Karpas-422 (cell line): ENCODE measurements around the gene PPFIA2. TPM values are rescaled to one million over a fixed set of nuclear protein-coding genes. Genes with fewer than 3 reads are reported as not detected.

Source experiments
- DNase-seq: peaks from one replicate; pipeline ENCODE4 v3.0.0-alpha.2; 2015
- H2AFZ ChIP-seq: fragments of 200-600 bp; sonication (generic); 2 replicates; pipeline ENCODE4 v1.6.1; 2014; ENCODE audit warnings: antibody characterized with exemption, low read length, mixed read lengths
- H3K27ac ChIP-seq: fragments of 200-600 bp; sonication (generic); 2 replicates; pipeline ENCODE4 v1.5.1; 2014; ENCODE audit warnings: mild to moderate bottlenecking, low read length, moderate library complexity
- H3K27me3 ChIP-seq: fragments of 200-600 bp; sonication (generic); 2 replicates; pipeline ENCODE4 v1.6.1; 2014; ENCODE audit warnings: low read length, mixed read lengths
- H3K36me3 ChIP-seq: fragments of 200-600 bp; sonication (generic); 2 replicates; pipeline ENCODE4 v1.6.1; 2014; ENCODE audit warnings: low read length, mixed read lengths; ENCODE audit not compliant: insufficient read depth
- H3K4me1 ChIP-seq: fragments of 200-600 bp; sonication (generic); 2 replicates; pipeline ENCODE4 v1.6.1; 2014; ENCODE audit warnings: mild to moderate bottlenecking, low read length, mixed read lengths
- H3K4me2 ChIP-seq: fragments of 200-600 bp; sonication (generic); 2 replicates; pipeline ENCODE4 v1.6.1; 2014; ENCODE audit warnings: low read length, low read depth, mild to moderate bottlenecking; ENCODE audit not compliant: poor library complexity, severe bottlenecking
- H3K4me3 ChIP-seq: fragments of 200-600 bp; sonication (generic); 2 replicates; pipeline ENCODE4 v1.5.1; 2014; ENCODE audit warnings: mild to moderate bottlenecking, antibody characterized with exemption, low read length, mixed read lengths
- H3K79me2 ChIP-seq: fragments of 200-600 bp; sonication (generic); 2 replicates; pipeline ENCODE4 v1.6.1; 2014; ENCODE audit warnings: mild to moderate bottlenecking, low read length, mixed read lengths
- H3K9ac ChIP-seq: fragments of 200-600 bp; sonication (generic); 2 replicates; pipeline ENCODE4 v1.6.0; 2014; ENCODE audit warnings: low read length
- H3K9me2 ChIP-seq: fragments of 200-600 bp; sonication (generic), shearing (Covaris generic); replicated peaks from 2 replicates; pipeline ENCODE4 v1.6.0; 2014; ENCODE audit warnings: mild to moderate bottlenecking, low read length, moderate library complexity; ENCODE audit not compliant: insufficient read depth
- H3K9me3 ChIP-seq: fragments of 300-700, 200-600 bp; sonication (generic); 2 replicates; pipeline ENCODE4 v1.6.1; 2014; ENCODE audit warnings: low read length, mixed read lengths
- H4K20me1 ChIP-seq: fragments of 200-600 bp; sonication (generic); 2 replicates; pipeline ENCODE4 v1.6.1; 2014; ENCODE audit warnings: mild to moderate bottlenecking, antibody characterized with exemption, low read length, low read depth; ENCODE audit not compliant: insufficient read depth
- total RNA-seq: library from RNA; depleted of rRNA; stranded (reverse); fragments of >200 nt; shearing (Covaris generic); gene quantifications from 2 replicates; pipeline ENCODE4 v1.2.3, GENCODE V29; 2014; ENCODE audit warnings: low replicate concordance

PPFIA2 gene
- total RNA-seq, 1 experiment from 2014 or later = not detected

DNA sequence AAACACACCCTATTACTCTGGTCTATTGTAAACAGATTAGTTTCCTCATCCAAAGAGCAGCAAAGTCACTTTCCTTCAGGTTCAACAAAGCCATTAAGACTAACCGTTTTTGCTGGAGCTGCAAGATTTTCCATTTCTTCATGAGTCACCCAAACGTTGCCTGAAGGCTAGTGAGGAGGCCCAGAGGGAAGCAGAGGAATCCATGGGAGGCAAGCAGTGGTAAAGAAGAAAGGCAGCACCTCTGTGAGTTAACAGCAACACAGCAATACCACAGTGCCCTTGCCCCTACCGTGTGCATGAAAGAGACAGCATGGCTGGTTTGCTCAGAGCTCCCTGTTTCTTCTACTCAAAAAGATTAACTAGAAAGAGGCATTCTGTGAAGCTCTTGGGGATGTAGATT, 475.0 kb downstream of the PPFIA2 start:
- Histone ChIP-seq H3K9me2 (no peaks in the 10 kb centered on the region), H4K20me1 (no peaks in the 10 kb centered on the region), H3K4me2 (no peak overlapping the region), H3K27ac (no peak overlapping the region), H3K9me3 (no peaks in the 10 kb centered on the region), H3K27me3 (no peaks in the 10 kb centered on the region), H2AFZ (no peak overlapping the region), H3K79me2 (no peaks in the 10 kb centered on the region), H3K9ac (no peak overlapping the region), H3K4me1 (peaks cover 9% of the 10 kb centered on the region), H3K36me3 (no peaks in the 10 kb centered on the region), H3K4me3 (no peak overlapping the region)
- no peak for DNase-seq

DNA sequence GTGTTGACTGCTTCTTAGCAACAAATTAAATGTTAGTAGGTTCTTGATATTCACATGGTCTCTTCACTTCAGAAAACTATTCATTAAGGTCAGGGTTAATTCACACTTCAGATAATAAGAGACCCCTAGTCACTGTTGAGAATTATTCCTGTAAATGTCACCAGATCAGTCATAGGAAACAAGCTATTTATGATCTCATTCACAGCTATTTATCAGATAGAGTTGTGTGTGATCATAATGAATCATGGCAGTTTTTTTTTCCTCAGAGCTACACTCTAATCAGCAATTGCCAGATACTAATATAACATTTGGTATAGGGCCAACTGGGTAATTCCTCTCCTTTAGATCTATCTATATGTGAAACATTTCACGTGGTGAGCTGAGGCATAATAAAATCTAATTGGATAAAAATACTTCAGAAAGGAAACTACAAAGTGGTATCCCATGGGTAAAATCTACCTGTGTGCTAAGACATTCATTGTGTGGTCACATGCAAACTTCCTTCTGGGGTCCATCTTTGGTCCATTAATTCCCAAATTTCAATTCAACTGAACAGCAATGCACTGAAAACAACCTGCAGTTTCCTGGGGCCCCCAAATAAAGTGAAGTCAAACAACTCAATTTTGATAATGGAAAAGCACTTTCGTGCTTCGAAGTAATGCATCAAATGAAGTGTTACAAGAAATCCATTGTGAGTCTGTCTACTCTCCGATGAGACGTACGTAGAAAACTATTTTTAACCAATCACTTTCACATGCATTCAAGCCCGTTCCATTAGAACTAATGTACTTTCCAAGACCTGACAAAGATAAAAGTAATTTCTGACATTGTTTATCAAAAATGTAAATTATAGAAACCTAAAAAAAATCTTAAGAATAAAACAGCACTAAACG, 484.3 kb downstream of the PPFIA2 start:
- no peak overlapping the region for H3K27ac ChIP-seq
- H3K9me3 ChIP-seq = no peaks in the 10 kb centered on the region
- H3K79me2 ChIP-seq = no peaks in the 10 kb centered on the region
- H3K4me3 ChIP-seq = no peak overlapping the region
- no peaks in the 10 kb centered on the region for H4K20me1 ChIP-seq
- H2AFZ ChIP-seq = no peak overlapping the region
- H3K27me3 ChIP-seq = no peaks in the 10 kb centered on the region
- H3K36me3 ChIP-seq = no peaks in the 10 kb centered on the region
- H3K4me2 ChIP-seq = no peak overlapping the region
- H3K9ac ChIP-seq = no peak overlapping the region
- H3K4me1 ChIP-seq = no peaks in the 10 kb centered on the region
- H3K9me2 ChIP-seq = no peaks in the 10 kb centered on the region
- no peak for DNase-seq

DNA sequence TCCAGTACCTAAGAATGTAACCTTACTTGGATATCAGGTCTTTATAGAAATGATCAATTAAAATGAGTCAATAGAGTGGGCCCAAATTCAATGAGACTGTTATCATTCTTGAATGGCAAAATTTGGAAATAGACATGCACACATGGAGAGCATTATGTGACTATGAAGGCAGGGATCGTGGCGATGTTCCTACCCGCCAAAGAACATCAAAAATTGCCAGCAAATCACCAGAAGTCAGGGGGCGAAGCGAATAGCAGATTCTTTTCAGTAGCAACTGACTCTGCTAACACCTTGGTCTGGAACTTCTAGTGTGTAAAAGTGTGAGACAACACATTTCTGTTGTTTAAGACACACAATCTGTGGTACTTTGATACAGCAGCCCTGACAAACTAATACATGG, 488.8 kb downstream of the PPFIA2 start:
- Histone ChIP-seq H3K4me2 (no peak overlapping the region), H3K27me3 (no peaks in the 10 kb centered on the region), H3K36me3 (no peaks in the 10 kb centered on the region), H3K27ac (no peak overlapping the region), H2AFZ (no peak overlapping the region), H3K79me2 (no peaks in the 10 kb centered on the region), H3K4me1 (no peaks in the 10 kb centered on the region), H4K20me1 (no peaks in the 10 kb centered on the region), H3K9me2 (no peaks in the 10 kb centered on the region), H3K9me3 (no peaks in the 10 kb centered on the region), H3K4me3 (no peak overlapping the region), H3K9ac (no peak overlapping the region)
- no peak for DNase-seq

DNA sequence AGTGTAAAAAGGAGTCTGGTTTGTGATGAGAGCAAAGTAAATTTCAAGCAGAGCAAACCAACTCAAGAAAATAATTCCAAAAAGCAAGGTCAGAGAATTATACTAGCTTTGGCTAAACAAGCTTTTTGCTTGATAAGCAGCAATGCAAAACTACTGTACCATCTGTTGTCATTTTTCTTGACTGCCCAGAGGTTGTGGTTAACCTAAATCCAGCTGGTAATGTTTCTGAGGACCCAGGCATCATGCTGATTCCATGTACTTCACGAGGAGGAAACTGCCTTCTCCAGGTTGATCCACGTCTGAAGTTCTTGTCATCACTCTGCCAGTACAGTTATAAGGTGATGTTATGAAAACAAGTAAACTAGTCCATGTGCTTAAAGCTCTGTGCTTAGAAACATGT, 496.1 kb downstream of the PPFIA2 start:
- no peak for DNase-seq
- Histone ChIP-seq H3K36me3 (no peaks in the 10 kb centered on the region), H3K4me1 (no peaks in the 10 kb centered on the region), H3K4me3 (no peak overlapping the region), H3K79me2 (no peaks in the 10 kb centered on the region), H3K9ac (no peak overlapping the region), H3K4me2 (no peak overlapping the region), H4K20me1 (no peaks in the 10 kb centered on the region), H2AFZ (no peak overlapping the region), H3K27me3 (no peaks in the 10 kb centered on the region), H3K9me2 (no peaks in the 10 kb centered on the region), H3K27ac (no peak overlapping the region), H3K9me3 (no peaks in the 10 kb centered on the region)

DNA sequence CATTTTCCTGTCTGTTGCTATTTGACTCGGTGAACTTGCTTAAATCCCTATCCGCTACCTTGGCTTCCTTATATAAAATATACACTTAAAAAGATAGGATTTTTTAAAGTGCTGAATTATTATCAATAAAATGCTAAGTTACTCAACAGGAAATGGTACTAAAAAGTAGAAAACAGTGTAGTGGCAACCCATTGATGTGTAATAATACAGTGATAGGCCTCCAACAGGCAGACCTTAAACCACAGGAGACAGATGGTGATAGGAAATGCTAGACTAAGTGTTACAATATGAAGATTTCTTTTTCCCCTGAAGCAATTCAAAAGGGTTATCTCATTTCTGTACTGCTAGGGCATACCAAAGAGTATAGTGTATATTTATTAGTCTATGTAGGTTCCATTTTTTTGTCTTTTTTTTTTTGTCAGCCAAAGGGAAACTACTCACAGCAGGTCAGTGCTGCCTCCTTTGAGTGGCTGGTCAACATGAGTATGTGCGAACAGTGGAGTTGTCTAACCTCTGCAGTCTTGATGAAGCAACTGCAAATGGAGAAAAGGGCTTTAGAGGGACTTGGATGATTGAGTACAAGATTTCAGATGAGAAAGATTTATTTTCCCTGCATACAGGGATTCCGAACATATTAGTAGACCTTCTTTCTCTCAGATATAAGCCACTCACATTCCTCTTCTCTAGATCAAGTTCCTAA, 497.5 kb downstream of the PPFIA2 start:
- no peak overlapping the region for H3K9ac ChIP-seq
- H2AFZ ChIP-seq = no peak overlapping the region
- DNase-seq = no peak
- H3K9me3 ChIP-seq = no peaks in the 10 kb centered on the region
- no peak overlapping the region for H3K27ac ChIP-seq
- no peaks in the 10 kb centered on the region for H3K27me3 ChIP-seq
- no peaks in the 10 kb centered on the region for H3K4me1 ChIP-seq
- no peaks in the 10 kb centered on the region for H3K79me2 ChIP-seq
- H3K4me2 ChIP-seq = no peak overlapping the region
- no peak overlapping the region for H3K4me3 ChIP-seq
- no peaks in the 10 kb centered on the region for H3K9me2 ChIP-seq
- no peaks in the 10 kb centered on the region for H4K20me1 ChIP-seq
- no peaks in the 10 kb centered on the region for H3K36me3 ChIP-seq

DNA sequence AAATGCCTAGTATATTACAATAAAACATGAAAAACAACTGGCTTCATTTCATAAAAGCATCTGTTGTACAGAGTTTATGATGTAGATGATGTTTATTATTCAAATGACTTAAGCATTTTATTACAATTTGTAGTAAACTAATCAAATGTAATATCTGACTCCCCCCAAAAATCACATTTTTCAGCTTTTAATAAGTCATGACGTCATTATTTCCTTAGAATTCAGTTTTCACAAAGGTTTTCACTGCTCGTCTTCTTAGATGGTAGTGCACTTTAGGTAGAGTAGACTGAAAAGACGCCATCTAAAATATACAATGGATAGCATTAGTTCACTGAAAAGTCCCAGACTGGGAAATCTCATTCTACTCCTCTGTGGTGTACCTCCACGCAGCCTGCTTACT, 499.8 kb downstream of the PPFIA2 start:
- no peaks in the 10 kb centered on the region for H3K4me1 ChIP-seq
- H3K36me3 ChIP-seq = no peaks in the 10 kb centered on the region
- H4K20me1 ChIP-seq = no peaks in the 10 kb centered on the region
- no peak overlapping the region for H3K4me3 ChIP-seq
- H3K9me2 ChIP-seq = no peaks in the 10 kb centered on the region
- no peak for DNase-seq
- no peaks in the 10 kb centered on the region for H3K27me3 ChIP-seq
- H2AFZ ChIP-seq = no peak overlapping the region
- no peak overlapping the region for H3K9ac ChIP-seq
- no peak overlapping the region for H3K27ac ChIP-seq
- H3K79me2 ChIP-seq = no peaks in the 10 kb centered on the region
- no peaks in the 10 kb centered on the region for H3K9me3 ChIP-seq
- no peak overlapping the region for H3K4me2 ChIP-seq

DNA sequence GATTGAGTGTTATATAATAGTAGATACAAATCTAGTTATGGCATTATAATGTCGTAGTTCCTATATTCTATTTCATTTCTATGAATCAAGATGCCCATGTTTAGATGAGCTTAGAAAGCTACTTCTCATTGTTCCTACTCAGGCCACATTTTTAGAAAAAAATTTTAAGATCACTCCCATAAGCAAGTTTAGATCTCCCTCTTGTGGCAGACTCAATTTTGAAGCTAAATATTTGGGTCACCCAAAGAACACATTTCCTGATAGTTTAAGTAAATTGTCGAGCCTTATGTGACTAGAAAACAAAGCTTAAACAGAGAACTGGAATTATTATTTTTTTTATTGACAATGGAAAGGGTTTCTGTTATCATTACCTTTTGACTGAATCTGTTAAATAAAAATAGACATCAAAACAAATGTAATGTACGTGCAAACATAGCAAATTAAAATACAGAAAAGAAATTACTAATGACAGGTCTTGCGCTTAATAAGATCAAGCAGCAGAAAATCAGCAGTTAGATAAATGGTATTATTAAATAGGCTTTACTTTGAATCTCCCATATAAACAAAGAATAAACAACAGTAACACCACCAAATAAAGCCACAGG, 501.1 kb downstream of the PPFIA2 start:
- Histone ChIP-seq H3K4me1 (no peaks in the 10 kb centered on the region), H3K27ac (no peak overlapping the region)
- peak; percentile 84 for DNase-seq

DNA sequence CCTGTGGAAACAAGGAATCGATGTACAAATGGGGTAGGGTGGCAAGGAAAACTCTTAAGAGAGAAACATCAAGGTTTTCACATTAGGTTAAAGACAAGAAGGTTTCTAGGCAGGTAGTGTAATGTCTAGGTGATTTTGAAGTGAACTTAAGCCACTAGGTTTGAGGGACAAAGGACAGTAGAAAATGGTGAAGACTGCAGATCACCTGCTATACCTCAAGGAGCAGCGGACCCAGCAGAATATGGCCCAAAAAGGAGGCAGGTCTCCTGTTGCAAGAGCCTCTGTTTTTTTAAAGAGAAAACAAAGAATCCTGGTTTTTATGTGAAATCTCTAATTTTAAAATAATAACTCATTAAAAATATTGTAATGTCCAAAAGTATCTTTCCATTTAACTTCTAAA, 503.2 kb downstream of the PPFIA2 start:
- Histone ChIP-seq H3K27ac (no peak overlapping the region), H3K9me2 (no peaks in the 10 kb centered on the region), H3K9ac (no peak overlapping the region), H3K4me1 (no peaks in the 10 kb centered on the region), H3K27me3 (no peaks in the 10 kb centered on the region), H3K4me3 (no peak overlapping the region), H3K36me3 (no peaks in the 10 kb centered on the region), H3K4me2 (no peak overlapping the region), H2AFZ (no peak overlapping the region), H3K9me3 (no peaks in the 10 kb centered on the region), H3K79me2 (no peaks in the 10 kb centered on the region), H4K20me1 (no peaks in the 10 kb centered on the region)
- DNase-seq = no peak

More for the DNA sequence above, 501.1 kb downstream of the PPFIA2 start:
- Histone ChIP-seq H3K4me3 (no peak overlapping the region), H3K4me2 (no peak overlapping the region), H3K27me3 (no peaks in the 10 kb centered on the region), H3K36me3 (no peaks in the 10 kb centered on the region), H3K9me3 (no peaks in the 10 kb centered on the region), H3K9me2 (no peaks in the 10 kb centered on the region), H4K20me1 (no peaks in the 10 kb centered on the region), H3K79me2 (no peaks in the 10 kb centered on the region), H2AFZ (no peak overlapping the region), H3K9ac (no peak overlapping the region)
